IMR-90 (cell line): Measurements from ENCODE around the gene RAD51B.

Experiments
- MXI1 ChIP-seq: IDR thresholded peaks from 2 replicates; pipeline ENCODE4 v1.6.1; 2012; ENCODE audit warnings: low read depth, mild to moderate bottlenecking, low read length, moderate library complexity, borderline replicate concordance
- POLR2A ChIP-seq: IDR thresholded peaks from 2 replicates; pipeline ENCODE4 v1.6.1; 2012; ENCODE audit warnings: mild to moderate bottlenecking, low read depth, low read length
- RCOR1 ChIP-seq: IDR thresholded peaks from 2 replicates; pipeline ENCODE4 v1.6.1; 2012; ENCODE audit warnings: mild to moderate bottlenecking, low read length, improper control_type of control experiment; ENCODE audit not compliant: insufficient replicate concordance
- RFX5 ChIP-seq: IDR thresholded peaks from 2 replicates; pipeline ENCODE4 v1.8.0; 2012; ENCODE audit warnings: low read depth, mild to moderate bottlenecking, low read length, moderate library complexity
- SMC3 ChIP-seq: fragments of 150-350 bp; IDR thresholded peaks from 2 replicates; pipeline ENCODE4 v1.6.1; 2016; ENCODE audit warnings: low read depth, mild to moderate bottlenecking, antibody characterized with exemption, low read length, moderate library complexity
- TF ChIP-seq, protein P1 (sequence below): conservative IDR thresholded peaks from 2 replicates; pipeline ENCODE4 v1.5.1; 2012; ENCODE audit warnings: mild to moderate bottlenecking, low read depth, low read length, improper control_type of control experiment
- TF ChIP-seq, protein P2 (sequence below): fragments of 150-350 bp; IDR thresholded peaks from 2 replicates; pipeline ENCODE4 v1.6.1; 2016; ENCODE audit warnings: low read depth, mild to moderate bottlenecking, low read length, moderate library complexity, borderline replicate concordance

DNA sequence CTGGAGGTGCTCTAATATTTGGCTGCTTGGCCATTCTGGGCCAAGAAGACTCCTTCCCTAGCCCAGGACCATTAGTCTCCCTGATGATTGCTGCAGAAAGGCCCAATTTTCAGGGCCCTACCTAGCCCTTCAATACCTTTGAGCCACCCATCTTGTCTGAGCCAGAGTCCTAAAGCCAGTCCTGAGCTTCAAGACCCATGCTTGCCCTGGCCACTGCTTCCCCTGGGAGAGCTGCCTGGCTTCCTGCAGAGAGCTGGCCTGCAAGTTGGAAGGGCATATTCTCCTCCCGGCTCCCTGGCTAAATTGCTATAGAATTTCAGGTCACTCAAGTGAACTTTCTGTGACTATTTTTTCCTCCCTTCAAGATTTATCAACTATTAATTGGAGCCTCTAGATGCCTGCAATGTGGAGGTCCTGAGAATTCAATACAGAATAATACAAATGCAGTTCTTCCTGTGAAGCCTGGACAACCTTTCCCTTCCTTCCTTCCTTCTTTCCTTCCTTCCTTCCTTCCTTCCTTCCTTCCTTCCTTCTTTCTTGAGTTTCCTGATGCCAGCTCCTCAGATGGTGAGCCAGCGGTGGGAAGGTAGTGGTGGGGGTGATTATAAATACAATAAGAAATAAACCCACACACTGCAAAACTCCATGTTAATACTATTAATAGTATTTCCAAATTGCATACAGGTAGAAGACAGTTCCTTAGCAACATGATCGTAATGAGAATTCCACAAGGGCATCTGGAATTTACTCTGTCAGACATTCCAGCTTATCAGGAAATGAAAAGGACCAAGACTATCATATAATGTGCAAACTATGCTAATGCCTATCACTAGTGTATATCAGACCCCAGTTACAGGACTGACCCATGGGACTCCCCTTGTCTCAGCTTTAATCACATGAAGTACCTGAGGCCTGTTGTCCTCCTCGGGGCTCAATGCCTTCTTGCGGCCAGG lies 865.2 kb downstream of the RAD51B start:
- TF ChIP-seq, protein P1, sequence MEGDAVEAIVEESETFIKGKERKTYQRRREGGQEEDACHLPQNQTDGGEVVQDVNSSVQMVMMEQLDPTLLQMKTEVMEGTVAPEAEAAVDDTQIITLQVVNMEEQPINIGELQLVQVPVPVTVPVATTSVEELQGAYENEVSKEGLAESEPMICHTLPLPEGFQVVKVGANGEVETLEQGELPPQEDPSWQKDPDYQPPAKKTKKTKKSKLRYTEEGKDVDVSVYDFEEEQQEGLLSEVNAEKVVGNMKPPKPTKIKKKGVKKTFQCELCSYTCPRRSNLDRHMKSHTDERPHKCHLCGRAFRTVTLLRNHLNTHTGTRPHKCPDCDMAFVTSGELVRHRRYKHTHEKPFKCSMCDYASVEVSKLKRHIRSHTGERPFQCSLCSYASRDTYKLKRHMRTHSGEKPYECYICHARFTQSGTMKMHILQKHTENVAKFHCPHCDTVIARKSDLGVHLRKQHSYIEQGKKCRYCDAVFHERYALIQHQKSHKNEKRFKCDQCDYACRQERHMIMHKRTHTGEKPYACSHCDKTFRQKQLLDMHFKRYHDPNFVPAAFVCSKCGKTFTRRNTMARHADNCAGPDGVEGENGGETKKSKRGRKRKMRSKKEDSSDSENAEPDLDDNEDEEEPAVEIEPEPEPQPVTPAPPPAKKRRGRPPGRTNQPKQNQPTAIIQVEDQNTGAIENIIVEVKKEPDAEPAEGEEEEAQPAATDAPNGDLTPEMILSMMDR: no peak
- TF ChIP-seq, protein P2, sequence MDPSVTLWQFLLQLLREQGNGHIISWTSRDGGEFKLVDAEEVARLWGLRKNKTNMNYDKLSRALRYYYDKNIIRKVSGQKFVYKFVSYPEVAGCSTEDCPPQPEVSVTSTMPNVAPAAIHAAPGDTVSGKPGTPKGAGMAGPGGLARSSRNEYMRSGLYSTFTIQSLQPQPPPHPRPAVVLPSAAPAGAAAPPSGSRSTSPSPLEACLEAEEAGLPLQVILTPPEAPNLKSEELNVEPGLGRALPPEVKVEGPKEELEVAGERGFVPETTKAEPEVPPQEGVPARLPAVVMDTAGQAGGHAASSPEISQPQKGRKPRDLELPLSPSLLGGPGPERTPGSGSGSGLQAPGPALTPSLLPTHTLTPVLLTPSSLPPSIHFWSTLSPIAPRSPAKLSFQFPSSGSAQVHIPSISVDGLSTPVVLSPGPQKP: no peak
- TF ChIP-seq POLR2A: no peak
- no peak for TF ChIP-seq RCOR1
- TF ChIP-seq SMC3: no peak
- TF ChIP-seq MXI1: no peak
- no peak for TF ChIP-seq RFX5
